Measurements from ENCODE around the gene BRD3OS. TPM values are rescaled to one million over a fixed set of nuclear protein-coding genes. Genes with fewer than 3 reads are reported as not detected.

Gene BRD3OS
- total and polyA plus RNA-seq, 2 experiments from 2014 or later, result 9.2 to 16.0 TPM

- Mint-ChIP-seq H3K4me3 (no peak overlapping the region; the same call in 2 of the 3 replicates), H3K27ac (peak overlapping the region; percentile 86; the same call in 1 of the 2 replicates)
- no peak for DNase-seq (ENCODE audit: low spot score)
These were observed 37.3 kb downstream of the BRD3OS start for GRCh38 chr9:134062461-134063087.

DNA sequence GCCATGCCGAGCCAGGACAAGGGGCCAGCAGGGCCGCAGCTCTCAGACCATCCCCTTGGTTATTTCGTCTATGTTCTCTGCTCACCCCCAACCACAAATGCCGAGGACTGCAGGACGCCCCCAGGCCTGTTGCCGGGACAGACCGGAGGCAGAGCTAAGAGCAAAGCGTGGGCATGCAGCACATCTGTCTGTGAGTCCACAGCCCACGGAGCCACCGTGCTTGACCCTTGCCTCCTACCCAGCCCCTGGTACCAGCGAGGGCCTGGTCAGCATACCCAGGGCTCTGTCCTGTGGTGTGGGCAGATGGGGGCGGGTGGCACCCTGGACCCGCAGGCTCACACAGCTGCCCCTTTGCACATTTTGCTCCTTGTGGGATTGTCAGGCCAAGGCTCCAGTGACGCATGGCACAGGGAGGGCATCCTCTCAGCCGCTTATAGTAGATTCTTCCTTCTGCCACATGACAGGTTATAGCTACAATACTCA lies 37.8 kb downstream of the BRD3OS start:
- Histone ChIP-seq H3K9me2 (ENCODE audit: insufficient read depth) (no peaks in the 10 kb centered on the region), H3K4me3 (no peak overlapping the region), H3F3A (replicated peaks; ENCODE audit: low read depth) (no peaks in the 10 kb centered on the region), H2AFZ (no peak overlapping the region), H3K27ac (ENCODE audit: low read depth) (no peak overlapping the region), H3K4me1 (ENCODE audit: insufficient read depth) (peaks cover 14% of the 10 kb centered on the region), H3K4me2 (no peak overlapping the region), H3K27me3 (ENCODE audit: insufficient read depth) (no peaks in the 10 kb centered on the region), H4K20me1 (replicated peaks; ENCODE audit: insufficient read depth) (peaks cover 63% of the 10 kb centered on the region), H3K36me3 (ENCODE audit: insufficient read depth) (no peaks in the 10 kb centered on the region), H3K79me2 (replicated peaks; ENCODE audit: insufficient read depth) (peaks cover 90% of the 10 kb centered on the region)
- H3K9me3 Mint-ChIP-seq, result no peaks in the 10 kb centered on the region
- H3K4me3 Mint-ChIP-seq, result no peak overlapping the region
- ATAC-seq, result no peak
- peaks cover 15% of the 10 kb centered on the region for H3K27me3 Mint-ChIP-seq (ENCODE audit: insufficient read depth, low read depth, poor library complexity)
- TF ChIP-seq ZNF331 (CRISPR knock-in tag; IDR thresholded peaks at IDR 0.05; ENCODE audit: low read depth), result no peak
- TF ChIP-seq NANOG (IDR thresholded peaks at IDR 0.05; ENCODE audit: borderline replicate concordance), result no peak
- H3K36me3 Mint-ChIP-seq (ENCODE audit: low read depth), result peaks cover 11% of the 10 kb centered on the region
- no peak for DNase-seq (ENCODE audit: low spot score)
- peak overlapping the region; percentile 86; the same call in 1 of the 2 replicates for H3K27ac Mint-ChIP-seq
- H3K4me1 Mint-ChIP-seq, result peaks cover 50% of the 10 kb centered on the region

More at GRCh38 chr9:134062461-134063087, 37.3 kb downstream of the BRD3OS start:
- H3K9me2 ChIP-seq (ENCODE audit: insufficient read depth), result no peaks in the 10 kb centered on the region
- peaks cover 64% of the 10 kb centered on the region for H4K20me1 ChIP-seq (replicated peaks; ENCODE audit: insufficient read depth)
- Mint-ChIP-seq H3K36me3 (ENCODE audit: low read depth) (peaks cover 11% of the 10 kb centered on the region), H3K9me3 (no peaks in the 10 kb centered on the region), H3K4me1 (peaks cover 52% of the 10 kb centered on the region), H3K27me3 (ENCODE audit: insufficient read depth, low read depth, poor library complexity) (peaks cover 15% of the 10 kb centered on the region)
- H3K27ac ChIP-seq (ENCODE audit: low read depth), result no peak overlapping the region
- no peaks in the 10 kb centered on the region for H3F3A ChIP-seq (replicated peaks; ENCODE audit: low read depth)
- TF ChIP-seq ZNF114 (CRISPR knock-in tag; IDR thresholded peaks at IDR 0.05) (no peak), REST (IDR thresholded peaks at IDR 0.05; ENCODE audit: unreplicated experiment) (no peak), JUNB (IDR thresholded peaks at IDR 0.05; ENCODE audit: unreplicated experiment) (no peak)
- peaks cover 14% of the 10 kb centered on the region for H3K4me1 ChIP-seq (ENCODE audit: insufficient read depth)
- no peak for ATAC-seq
- no peaks in the 10 kb centered on the region for H3K27me3 ChIP-seq (ENCODE audit: insufficient read depth)
- no peak overlapping the region for H3K4me3 ChIP-seq
- H3K79me2 ChIP-seq (replicated peaks; ENCODE audit: insufficient read depth), result peaks cover 95% of the 10 kb centered on the region
- no peaks in the 10 kb centered on the region for H3K36me3 ChIP-seq (ENCODE audit: insufficient read depth)
- no peak overlapping the region for H2AFZ ChIP-seq
- no peak overlapping the region; the same call in 1 of the 2 replicates for H3K4me2 ChIP-seq
